Psoas muscle (tissue), 8 donors: ENCODE results near the gene TMEM170A. TPM values are rescaled to one million over a fixed set of nuclear protein-coding genes. Genes with fewer than 3 reads are reported as not detected.

Source experiments
- ATAC-seq, 4 donors: fragments of 200-7000 bp; cut with Tn5 transposase; one replicate each; pipeline ENCODE4 v1.9.1; 2020; ENCODE audit warnings: moderate library complexity in 3 of 4, mild to moderate bottlenecking in 2 of 4
- DNase-seq, 2 donors: peaks; one replicate each; pipeline ENCODE4 v3.0.0-alpha.2; 2020
- H3K27ac ChIP-seq: fragments of 200-600 bp; one replicate; pipeline ENCODE4 v1.8.0; 2022
- H3K27me3 ChIP-seq, 3 donors: fragments of 200-600 bp in 1 of 3; one replicate each; pipeline versions ENCODE4 v1.6.1 to v1.8.0; 2013 to 2022; ENCODE audit warnings: low read length in 2 of 3, mild to moderate bottlenecking in 2 of 3, moderate library complexity in 1 of 3; ENCODE audit not compliant: insufficient read depth in 3 of 3
- H3K36me3 ChIP-seq, 2 donors: fragments of 200-600 bp in 1 of 2; one replicate each; pipeline versions ENCODE4 v1.6.1 to v1.8.0; 2013 to 2022; ENCODE audit warnings: low read depth in 1 of 2, mild to moderate bottlenecking in 1 of 2, moderate library complexity in 1 of 2; ENCODE audit not compliant: insufficient read depth in 1 of 2
- H3K4me1 ChIP-seq: fragments of 200-600 bp; one replicate; pipeline ENCODE4 v1.8.0; 2022
- H3K4me3 ChIP-seq: fragments of 200-600 bp; one replicate; pipeline ENCODE4 v1.8.0; 2022; ENCODE audit warnings: mild to moderate bottlenecking
- H3K9me3 ChIP-seq: fragments of 200-600 bp; one replicate; pipeline ENCODE4 v1.8.0; 2022
- CTCF ChIP-seq: fragments of 200-600 bp; IDR thresholded peaks from one replicate; pipeline ENCODE4 v1.8.0; 2022; ENCODE audit warnings: antibody characterized with exemption
- WGBS, 3 donors: extraction: QIAGEN DNeasy Blood & Tissue Kit; methylation state at CpG; one replicate each; pipeline versions ENCODE4 v1.1.6 to v1.1.7; 2013; 5-methylcytosine and 5-hydroxymethylcytosine counted together
- intact Hi-C, 2 donors: fragments of 100-400 bp; cut with DNase I; formaldehyde crosslinking; loops; one replicate each; pipeline versions ENCODE4 v1.11.0 to v1.14.2; 2022
- long read RNA-seq, 2 donors: library from polyadenylated mRNA; unstranded; transcript quantifications; one replicate each; pipeline ENCODE4 v2.0.0, GENCODE V29; 2021
- polyA plus RNA-seq, 3 donors: library from polyadenylated mRNA; stranded (reverse); fragments of 200-250 nt; gene quantifications; one replicate each; pipeline ENCODE4 v1.2.3, GENCODE V29; 2013
- total RNA-seq, 4 donors: library from RNA; stranded (reverse); fragmentation: NEBNext Ultra II Directional in 2 of 4; extraction: Animal tissue kit (Norgen Biotek cat#: 25700) in 2 of 4; gene quantifications; one replicate each; pipeline versions ENCODE4 v1.2.1 to v1.2.4, GENCODE V29; 2021 to 2023
- donor health status: healthy with polysubstance abuse.
- donor health status: DM: no; HTN: no; CAD: no; lungs with moderate emphysema.
- donor health status: Bipolar disorder and iron deficiency.
- donor health status: healthy.
- donor health status: DM: yes; HTN: yes; CAD: no.
- donor health status: DM: no; HTN: no; CAD: no.
- donor health status: DM: no; HTN: no; CAD: no.
- donor health status: DM: yes; HTN: yes; CAD: no.

TMEM170A gene
- total RNA-seq (1 to 10 TPM; 5.9 to 7.9 (median 7.0) TPM), polyA plus RNA-seq (1 to 10 TPM; 3.1 to 9.5 (median 9.2) TPM)
- long read RNA-seq, donor 1, full-length matches to known transcripts, result 8 of 9 reads
- long read RNA-seq, donor 1, partial matches to known transcripts, result 0 of 9 reads
- long read RNA-seq, donor 1, other reads (novel, unspliced or antisense), result 1 of 9 reads
- long read RNA-seq, donor 2, full-length matches to known transcripts, result 12 of 14 reads
- long read RNA-seq, donor 2, partial matches to known transcripts, result 0 of 14 reads
- long read RNA-seq, donor 2, other reads (novel, unspliced or antisense), result 2 of 14 reads

- TF ChIP-seq CTCF, result peak; percentile 100
- peak; percentile 100 for DNase-seq
- 0 to 1% (median 0%) methylated on average over 74 to 89 of the region's 89 CpGs for WGBS, 3 donors
- peaks cover 15% of the 10 kb centered on the region for H3K4me1 ChIP-seq
- H3K9me3 ChIP-seq, result no peaks in the 10 kb centered on the region
- no peaks in the 10 kb centered on the region for H3K27me3 ChIP-seq
- H3K4me3 ChIP-seq, result peak within 1 kb of the TSS; percentile 86
- peak; percentile 97 to 99 (median 98) for ATAC-seq
- H3K36me3 ChIP-seq, result no peaks in the 10 kb centered on the region
- H3K27ac ChIP-seq, result peak within 1 kb of the TSS; percentile 95
- intact Hi-C loops, result loop anchor here in 1 of 2 donors (1.0 to 5.0 kb wide), 2 partner anchors 31 to 267 kb away; partner anchors contain the start of gene CFDP1
Measured at GRCh38 chr16:75464122-75464918, at the start of gene TMEM170A. TSS of gene TMEM170A (minus strand) at chr16:75464689. CDS start at chr16:75464600, 89 bp downstream.

GRCh38 chr16:75506574-75506973 is 42.1 kb upstream of the TMEM170A start:
- Histone ChIP-seq H3K36me3 (no peaks in the 10 kb centered on the region), H3K4me3 (no peak overlapping the region), H3K9me3 (no peaks in the 10 kb centered on the region), H3K4me1 (no peaks in the 10 kb centered on the region), H3K27me3 (no peaks in the 10 kb centered on the region), H3K27ac (peak overlapping the region; percentile 12)
- peak; percentile 48 to 63 for DNase-seq
- ATAC-seq, result peak; percentile 78 to 89 (median 88)
- 6 to 14% (median 10%) methylated on average over 7 of the region's 7 CpGs for WGBS, 3 donors
- no peak for TF ChIP-seq CTCF
- intact Hi-C loops, result no loop called here

GRCh38 chr16:75506107-75506506 is 41.6 kb upstream of the TMEM170A start:
- ATAC-seq, result no peak
- H3K4me3 ChIP-seq, result no peak overlapping the region
- no peaks in the 10 kb centered on the region for H3K27me3 ChIP-seq
- no peak for DNase-seq
- no peak for TF ChIP-seq CTCF
- no peaks in the 10 kb centered on the region for H3K36me3 ChIP-seq
- H3K27ac ChIP-seq, result peak overlapping the region; percentile 12
- 62 to 72% (median 66%) methylated on average over 3 of the region's 3 CpGs for WGBS, 3 donors
- H3K4me1 ChIP-seq, result no peaks in the 10 kb centered on the region
- H3K9me3 ChIP-seq, result no peaks in the 10 kb centered on the region
- intact Hi-C loops, result no loop called here

- H3K27me3 ChIP-seq, result no peaks in the 10 kb centered on the region
- intact Hi-C loops, result no loop called here
- no peaks in the 10 kb centered on the region for H3K36me3 ChIP-seq
- no peaks in the 10 kb centered on the region for H3K9me3 ChIP-seq
- ATAC-seq (no peak), DNase-seq (no peak)
- no peak for TF ChIP-seq CTCF
- no peak overlapping the region for H3K4me3 ChIP-seq
- 86 to 100% (median 100%) methylated on average over 1 of the region's 1 CpG for WGBS, 3 donors
- H3K4me1 ChIP-seq, result no peaks in the 10 kb centered on the region
- no peak overlapping the region for H3K27ac ChIP-seq
Measured at GRCh38 chr16:75503801-75504200, 39.3 kb upstream of the TMEM170A start.
